C4-2B (cell line): ENCODE data around the gene CLTC.

Experiments used
- ZFX ChIP-seq: fragments of 450-650 bp; IDR thresholded peaks from 2 replicates; pipeline ENCODE4 v1.6.1; 2017
- TF ChIP-seq, protein P1 (sequence below): fragments of 450-650 bp; conservative IDR thresholded peaks from 2 replicates; pipeline ENCODE4 v1.5.1; 2017; ENCODE audit warnings: mild to moderate bottlenecking

GRCh38 chr17:59607061-59607460, 12.6 kb upstream of the CLTC start:
- TF ChIP-seq, protein P1, sequence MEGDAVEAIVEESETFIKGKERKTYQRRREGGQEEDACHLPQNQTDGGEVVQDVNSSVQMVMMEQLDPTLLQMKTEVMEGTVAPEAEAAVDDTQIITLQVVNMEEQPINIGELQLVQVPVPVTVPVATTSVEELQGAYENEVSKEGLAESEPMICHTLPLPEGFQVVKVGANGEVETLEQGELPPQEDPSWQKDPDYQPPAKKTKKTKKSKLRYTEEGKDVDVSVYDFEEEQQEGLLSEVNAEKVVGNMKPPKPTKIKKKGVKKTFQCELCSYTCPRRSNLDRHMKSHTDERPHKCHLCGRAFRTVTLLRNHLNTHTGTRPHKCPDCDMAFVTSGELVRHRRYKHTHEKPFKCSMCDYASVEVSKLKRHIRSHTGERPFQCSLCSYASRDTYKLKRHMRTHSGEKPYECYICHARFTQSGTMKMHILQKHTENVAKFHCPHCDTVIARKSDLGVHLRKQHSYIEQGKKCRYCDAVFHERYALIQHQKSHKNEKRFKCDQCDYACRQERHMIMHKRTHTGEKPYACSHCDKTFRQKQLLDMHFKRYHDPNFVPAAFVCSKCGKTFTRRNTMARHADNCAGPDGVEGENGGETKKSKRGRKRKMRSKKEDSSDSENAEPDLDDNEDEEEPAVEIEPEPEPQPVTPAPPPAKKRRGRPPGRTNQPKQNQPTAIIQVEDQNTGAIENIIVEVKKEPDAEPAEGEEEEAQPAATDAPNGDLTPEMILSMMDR = no peak
- TF ChIP-seq ZFX = no peak
